ENCODE data around the gene FAM174C. TPM values are rescaled to one million over a fixed set of nuclear protein-coding genes. Genes with fewer than 3 reads are reported as not detected.

The FAM174C gene
- total and polyA plus RNA-seq, 5 experiments from 2014 or later = 46.3 to 104 (median 66.7) TPM

DNA sequence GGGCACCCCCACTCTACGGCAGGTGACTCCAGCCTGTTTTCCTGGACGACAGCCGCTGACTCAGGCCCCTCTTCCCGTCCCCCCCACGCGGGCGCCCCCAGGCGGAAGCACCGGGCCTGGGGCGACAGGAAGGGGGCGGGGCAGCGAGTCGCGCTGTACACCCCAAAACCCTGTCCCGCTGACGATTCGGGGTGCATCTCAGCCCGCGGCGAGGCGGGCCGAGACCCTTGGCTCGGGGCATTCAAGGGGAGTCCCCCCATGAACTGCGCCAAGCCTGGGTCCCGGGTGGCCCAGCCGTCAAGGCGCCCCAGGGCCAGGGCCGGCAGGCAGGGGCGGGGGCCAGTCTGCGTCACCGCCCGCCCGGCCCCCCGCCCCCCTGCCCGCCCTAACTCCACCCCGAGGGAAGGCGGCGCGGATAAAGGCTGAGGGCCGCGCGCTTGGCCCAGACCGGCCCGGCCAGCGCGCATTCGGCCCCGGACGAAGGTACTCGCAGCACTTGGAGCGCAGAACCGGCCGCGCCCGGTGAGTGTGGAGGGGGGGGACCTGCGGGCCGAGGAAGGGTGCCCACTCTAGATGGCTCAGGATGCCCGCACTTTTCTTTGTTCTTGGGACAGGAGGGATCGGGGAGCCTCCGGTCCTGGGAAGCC, 27.1 kb upstream of the FAM174C start, which contains the start of gene MIDN:
MIDN (plus strand) TSS at position 445 of the 647 bp plus-strand sequence. CDS start 1,714 bp downstream, outside the sequence.
- Mint-ChIP-seq H3K4me3 (peak within 1 kb of the TSS in 9 of 10 donors; percentile 46 to 95 (median 69)), H3K27ac (peak within 1 kb of the TSS in 8 of 10 donors; percentile 19 to 91 (median 78)), H3K9me3 (no peaks in the 10 kb centered on the region), H3K4me1 (peaks cover 7 to 18% (median 9%) of the 10 kb centered on the region in 4 donors), H3K36me3 (peaks cover 0 to 7% (median 0%) of the 10 kb centered on the region in 3 donors), H3K27me3 (peaks cover 0 to 1% (median 0%) of the 10 kb centered on the region in 5 donors)
- DNase-seq (peak; percentile 45 to 80 (median 61)), ATAC-seq (peak in 1 of 2 donors; percentile 0)
- POLR2A ChIA-PET = interaction anchor here (1.0 to 13.6 kb wide), 3 partner anchors 16 to 157 kb away, joined by 3 to 480 read pairs (median 4); partner anchors contain the start of genes CIRBP and FAM174C

GRCh38 chr19:1248786-1249297, 26.5 kb upstream of the FAM174C start:
- peak; percentile 19 to 26 for ATAC-seq
- Mint-ChIP-seq H3K4me1 (peaks cover 10 to 18% (median 12%) of the 10 kb centered on the region in 4 donors), H3K27me3 (peaks cover 0 to 1% (median 0%) of the 10 kb centered on the region in 5 donors), H3K36me3 (peaks cover 0 to 10% (median 0%) of the 10 kb centered on the region in 3 donors), H3K4me3 (peak overlapping the region in 9 of 10 donors; percentile 46 to 83 (median 61)), H3K27ac (peak overlapping the region in 5 of 10 donors; percentile 19 to 91 (median 85)), H3K9me3 (no peaks in the 10 kb centered on the region)
- POLR2A ChIA-PET = interaction anchor here (1.0 to 13.6 kb wide), 3 partner anchors 15 to 158 kb away, joined by 3 to 480 read pairs (median 4); partner anchors contain the start of genes CIRBP and FAM174C
- peak in 9 of 10 donors; percentile 77 to 91 (median 84) for DNase-seq

DNA sequence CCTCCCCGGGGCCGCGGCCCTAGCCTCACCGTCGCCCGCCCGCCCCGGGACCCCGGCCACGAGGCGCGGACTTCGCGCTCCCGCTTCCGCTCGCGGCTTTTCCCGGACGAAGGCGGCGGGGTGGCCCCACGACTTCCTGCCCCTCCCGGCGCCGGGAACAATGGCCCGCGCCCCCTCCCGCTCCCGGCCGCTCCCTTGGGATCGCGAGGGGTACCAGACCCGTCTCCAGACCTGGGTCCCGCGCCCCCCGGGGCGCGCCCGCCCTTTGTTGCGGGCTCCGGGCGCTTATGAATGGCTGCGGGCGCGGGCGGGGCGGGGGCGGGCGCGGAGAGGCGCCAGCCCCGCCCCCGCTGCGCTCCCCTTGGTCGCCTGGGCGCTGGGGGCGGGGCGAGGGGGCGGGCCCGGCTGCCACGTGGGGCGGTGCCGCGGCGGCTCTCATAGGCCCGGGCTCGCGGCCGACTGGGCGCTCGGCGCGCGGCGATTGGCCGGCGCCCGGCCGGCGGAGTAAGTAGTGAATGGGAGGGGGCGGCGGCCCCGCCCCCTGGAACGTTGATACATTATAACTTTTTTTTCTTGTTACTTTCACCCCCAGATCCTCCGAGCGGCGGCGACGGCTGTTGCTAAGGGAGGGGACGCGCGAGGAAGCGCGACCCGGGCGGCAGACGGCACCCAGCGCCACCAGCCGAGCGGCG, 25.9 kb upstream of the FAM174C start:
- DNase-seq (peak; percentile 90 to 99 (median 94)), ATAC-seq (peak; percentile 57 to 67)
- Mint-ChIP-seq H3K4me1 (peaks cover 10 to 19% (median 11%) of the 10 kb centered on the region in 4 donors), H3K27me3 (peaks cover 0 to 1% (median 0%) of the 10 kb centered on the region in 5 donors), H3K36me3 (peaks cover 0 to 10% (median 0%) of the 10 kb centered on the region in 3 donors), H3K27ac (peak overlapping the region in 9 of 10 donors; percentile 53 to 97 (median 92)), H3K4me3 (peak overlapping the region; percentile 72 to 95 (median 86)), H3K9me3 (no peaks in the 10 kb centered on the region)
- POLR2A ChIA-PET = interaction anchor here (1.0 to 13.6 kb wide), 4 partner anchors 15 to 158 kb away, joined by 3 to 480 read pairs (median 6); partner anchors contain the start of genes CIRBP and FAM174C

DNA sequence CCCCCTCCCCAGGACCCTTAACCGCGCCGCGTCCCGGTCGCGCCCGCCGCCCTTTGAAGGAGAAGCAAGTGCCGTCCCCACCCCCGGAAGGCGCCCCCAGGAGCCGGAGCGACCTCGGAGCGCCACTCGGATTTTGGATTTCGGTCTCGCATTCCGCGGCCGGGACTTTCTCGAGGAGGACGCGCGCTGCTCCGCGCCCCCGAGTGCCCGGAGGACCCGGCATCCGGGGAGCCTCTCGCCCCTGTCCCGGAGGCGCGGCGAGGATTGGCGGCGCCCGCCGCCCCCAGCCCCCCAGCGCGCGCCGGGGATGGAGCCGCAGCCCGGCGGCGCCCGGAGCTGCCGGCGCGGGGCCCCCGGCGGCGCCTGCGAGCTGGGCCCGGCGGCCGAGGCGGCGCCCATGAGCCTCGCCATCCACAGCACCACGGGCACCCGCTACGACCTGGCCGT, 25.3 kb upstream of the FAM174C start:
- POLR2A ChIA-PET = interaction anchor here (0.6 to 13.6 kb wide), 4 partner anchors 14 to 248 kb away, joined by 3 to 480 read pairs (median 6); partner anchors contain the start of genes CIRBP and FAM174C
- peak in 1 of 10 donors; percentile 45 for DNase-seq

GRCh38 chr19:1250437-1251260, 24.7 kb upstream of the FAM174C start:
- H3K9me3 Mint-ChIP-seq = no peaks in the 10 kb centered on the region
- H3K4me1 Mint-ChIP-seq = peaks cover 10 to 26% (median 17%) of the 10 kb centered on the region in 4 donors
- H3K36me3 Mint-ChIP-seq = peaks cover 0 to 18% (median 0%) of the 10 kb centered on the region in 3 donors
- peak; percentile 8 for ATAC-seq
- peak in 9 of 10 donors; percentile 62 to 89 (median 74) for DNase-seq
- peak overlapping the region in 9 of 10 donors; percentile 90 to 97 (median 94) for H3K27ac Mint-ChIP-seq
- POLR2A ChIA-PET = interaction anchor here (0.6 to 13.6 kb wide), 6 partner anchors 14 to 248 kb away, joined by 3 to 480 read pairs (median 6); partner anchors contain the start of genes CIRBP and FAM174C
- H3K27me3 Mint-ChIP-seq = peaks cover 0 to 3% (median 0%) of the 10 kb centered on the region in 5 donors
- H3K4me3 Mint-ChIP-seq = peak overlapping the region; percentile 88 to 96 (median 94)

More for the DNA sequence above, 25.3 kb upstream of the FAM174C start:
- no peaks in the 10 kb centered on the region for H3K9me3 Mint-ChIP-seq
- peaks cover 0 to 3% (median 0%) of the 10 kb centered on the region in 5 donors for H3K27me3 Mint-ChIP-seq
- H3K4me1 Mint-ChIP-seq = peaks cover 10 to 21% (median 12%) of the 10 kb centered on the region in 4 donors
- ATAC-seq = peak in 1 of 2 donors; percentile 1
- H3K4me3 Mint-ChIP-seq = peak overlapping the region; percentile 72 to 95 (median 86)
- H3K27ac Mint-ChIP-seq = peak overlapping the region in 8 of 10 donors; percentile 85 to 97 (median 92)
- peaks cover 0 to 15% (median 0%) of the 10 kb centered on the region in 3 donors for H3K36me3 Mint-ChIP-seq

GRCh38 chr19:1251330-1252220, 23.8 kb upstream of the FAM174C start:
- Mint-ChIP-seq H3K27me3 (peaks cover 0 to 3% (median 0%) of the 10 kb centered on the region in 5 donors), H3K36me3 (peaks cover 0 to 24% (median 0%) of the 10 kb centered on the region in 3 donors), H3K9me3 (no peaks in the 10 kb centered on the region), H3K4me1 (peaks cover 10 to 33% (median 21%) of the 10 kb centered on the region in 4 donors), H3K27ac (peak overlapping the region; percentile 87 to 97 (median 94)), H3K4me3 (peak overlapping the region; percentile 88 to 96 (median 94))
- peak in 1 of 2 donors; percentile 6 for ATAC-seq
- POLR2A ChIA-PET = interaction anchor here (0.6 to 13.6 kb wide), 6 partner anchors 13 to 176 kb away, joined by 3 to 480 read pairs (median 6); partner anchors contain the start of genes CIRBP and FAM174C
- DNase-seq = peak in 9 of 10 donors; percentile 54 to 84 (median 61)

- peak overlapping the region; percentile 88 to 96 (median 94) for H3K4me3 Mint-ChIP-seq
- peaks cover 0 to 28% (median 0%) of the 10 kb centered on the region in 3 donors for H3K36me3 Mint-ChIP-seq
- peaks cover 10 to 36% (median 23%) of the 10 kb centered on the region in 4 donors for H3K4me1 Mint-ChIP-seq
- POLR2A ChIA-PET = interaction anchor here (0.6 to 13.6 kb wide), 13 partner anchors 8 to 247 kb away, joined by 3 to 480 read pairs (median 6); partner anchors contain the start of genes CIRBP, FAM174C and RNU6-2
- H3K27me3 Mint-ChIP-seq = peaks cover 0 to 3% (median 0%) of the 10 kb centered on the region in 5 donors
- peak overlapping the region; percentile 66 to 97 (median 90) for H3K27ac Mint-ChIP-seq
- H3K9me3 Mint-ChIP-seq = no peaks in the 10 kb centered on the region
- peak; percentile 8 to 10 for ATAC-seq
- peak; percentile 46 to 88 (median 71) for DNase-seq
These were observed 23.0 kb upstream of the FAM174C start for GRCh38 chr19:1252221-1252820.

GRCh38 chr19:1252821-1253513, 22.4 kb upstream of the FAM174C start:
- peak overlapping the region; percentile 33 to 95 (median 73) for H3K4me3 Mint-ChIP-seq
- H3K36me3 Mint-ChIP-seq = peaks cover 0 to 34% (median 4%) of the 10 kb centered on the region in 3 donors
- peak; percentile 7 to 31 for ATAC-seq
- no peaks in the 10 kb centered on the region for H3K9me3 Mint-ChIP-seq
- H3K27ac Mint-ChIP-seq = peak overlapping the region; percentile 28 to 97 (median 84)
- POLR2A ChIA-PET = interaction anchor here (0.6 to 13.6 kb wide), 12 partner anchors 9 to 248 kb away, joined by 3 to 480 read pairs (median 5); partner anchors contain the start of genes CIRBP, FAM174C and RNU6-2
- peak; percentile 73 to 91 (median 80) for DNase-seq
- peaks cover 15 to 40% (median 29%) of the 10 kb centered on the region in 4 donors for H3K4me1 Mint-ChIP-seq
- H3K27me3 Mint-ChIP-seq = peaks cover 0 to 3% (median 0%) of the 10 kb centered on the region in 5 donors

DNA sequence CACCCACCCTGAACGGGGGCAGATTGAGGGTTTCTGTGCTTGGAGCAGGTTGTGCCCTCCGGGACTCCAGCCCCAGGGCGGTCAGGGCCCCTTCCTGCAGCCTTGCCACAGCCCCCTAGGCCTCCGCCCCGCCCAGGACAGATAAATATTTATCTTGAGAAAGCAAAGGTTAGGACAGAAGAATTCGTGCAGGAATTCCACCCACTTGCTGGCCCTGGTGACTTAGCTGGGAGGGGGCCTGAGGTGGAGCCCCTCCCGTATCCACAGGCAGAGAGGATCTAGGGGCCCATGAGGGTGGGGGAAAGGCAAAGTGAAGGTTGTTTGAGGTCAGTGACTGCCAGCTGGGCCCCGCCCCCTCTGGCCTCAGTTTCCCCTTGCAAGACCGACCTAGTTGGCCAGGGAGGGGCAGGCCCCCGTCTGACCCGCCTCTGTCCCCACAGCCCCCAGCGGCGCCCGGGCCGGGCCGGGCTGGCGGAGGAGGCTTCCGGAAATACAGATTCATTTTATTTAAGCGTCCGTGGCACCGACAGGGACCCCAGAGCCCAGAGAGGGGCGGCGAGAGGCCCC, 21.7 kb upstream of the FAM174C start:
- ATAC-seq (no peak), DNase-seq (peak in 1 of 10 donors; percentile 24)
- Mint-ChIP-seq H3K27ac (peak overlapping the region; percentile 28 to 97 (median 84)), H3K4me1 (peaks cover 15 to 45% (median 33%) of the 10 kb centered on the region in 4 donors), H3K36me3 (peaks cover 0 to 35% (median 7%) of the 10 kb centered on the region in 3 donors), H3K4me3 (peak overlapping the region; percentile 33 to 95 (median 64)), H3K27me3 (peaks cover 0 to 3% (median 0%) of the 10 kb centered on the region in 5 donors), H3K9me3 (no peaks in the 10 kb centered on the region)
- POLR2A ChIA-PET = interaction anchor here (0.7 to 13.6 kb wide), 9 partner anchors 10 to 226 kb away, joined by 3 to 480 read pairs (median 5); partner anchors contain the start of genes CIRBP and FAM174C
